CD4-positive, alpha-beta T cell (primary cell): ENCODE results near the gene CDYL. TPM values are rescaled to one million over a fixed set of nuclear protein-coding genes. Genes with fewer than 3 reads are reported as not detected.

ENCODE experiments used
- ATAC-seq: fragments of 200-7000 bp; cut with Tn5 transposase; one replicate; pipeline ENCODE4 v1.10.0; 2022; ENCODE audit warnings: mild to moderate bottlenecking; ENCODE audit not compliant: poor library complexity
- CTCF ChIA-PET: fragments of 350-600 bp; sonication (Branson Sonifier 250); formaldehyde crosslinking; loops from one replicate; lab custom pipeline; 2021; ENCODE audit warnings: antibody characterized with exemption, inconsistent platforms; lab: Charles Lee
- POLR2A ChIA-PET: fragments of 350-600 bp; sonication (Branson Sonifier 250); formaldehyde crosslinking; loops from one replicate; lab custom pipeline; 2021; ENCODE audit warnings: antibody characterized with exemption, inconsistent platforms; lab: Charles Lee
- DNase-seq, 14 experiments: peaks; one replicate each; pipeline ENCODE4 v3.0.0-alpha.2; 2013 to 2020; ENCODE audit warnings: mixed read lengths in 2 of 14
- H3K27ac ChIP-seq, 2 donors: one replicate each; pipeline versions ENCODE4 v1.5.1 to v1.7.0; 2013; ENCODE audit warnings: low read length in 2 of 2, low read depth in 1 of 2, mild to moderate bottlenecking in 1 of 2
- H3K27me3 ChIP-seq, 2 experiments: 1 replicate in 1 of 2; 2 replicates in 1 of 2; pipeline versions ENCODE4 v1.6.1 to v1.7.0; 2013; ENCODE audit warnings: low read length in 2 of 2, control low read depth in 1 of 2, mild to moderate bottlenecking in 1 of 2, moderate library complexity in 1 of 2; ENCODE audit not compliant: insufficient read depth in 2 of 2, control insufficient read depth in 1 of 2
- H3K36me3 ChIP-seq: one replicate; pipeline ENCODE4 v1.6.1; 2013; ENCODE audit warnings: low read length, control low read depth; ENCODE audit not compliant: insufficient read depth
- H3K4me1 ChIP-seq: one replicate; pipeline ENCODE4 v1.6.1; 2013; ENCODE audit warnings: low read length, control low read depth; ENCODE audit not compliant: insufficient read depth
- H3K4me3 ChIP-seq: one replicate; pipeline ENCODE4 v1.5.1; 2013; ENCODE audit warnings: mild to moderate bottlenecking, low read length, moderate library complexity
- H3K9me3 ChIP-seq, 2 experiments: 1 replicate in 1 of 2; 2 replicates in 1 of 2; pipeline versions ENCODE4 v1.6.1 to v1.7.0; 2013; ENCODE audit warnings: low read length in 2 of 2, mild to moderate bottlenecking in 2 of 2, control low read depth in 1 of 2, moderate library complexity in 1 of 2; ENCODE audit not compliant: control insufficient read depth in 1 of 2, insufficient read depth in 1 of 2
- H3K27ac Mint-ChIP-seq: one replicate; pipeline ENCODE4 v1.8.0; 2020; ENCODE audit warnings: mixed read lengths
- H3K27me3 Mint-ChIP-seq: one replicate; pipeline ENCODE4 v1.8.0; 2021; ENCODE audit warnings: mixed read lengths
- H3K36me3 Mint-ChIP-seq: one replicate; pipeline ENCODE4 v1.8.0; 2021; ENCODE audit warnings: low read depth, mixed read lengths
- H3K4me1 Mint-ChIP-seq: one replicate; pipeline ENCODE4 v1.8.0; 2021; ENCODE audit warnings: low read depth, mixed read lengths
- H3K4me3 Mint-ChIP-seq: one replicate; pipeline ENCODE4 v1.8.0; 2020; ENCODE audit warnings: mild to moderate bottlenecking, mixed read lengths
- H3K9me3 Mint-ChIP-seq: one replicate; pipeline ENCODE4 v1.8.0; 2020; ENCODE audit warnings: mixed read lengths
- CTCF ChIP-seq: fragments of 200-600 bp; IDR thresholded peaks from one replicate; pipeline ENCODE4 v1.8.0; 2022; ENCODE audit warnings: antibody characterized with exemption, mild to moderate bottlenecking
- intact Hi-C, 2 experiments: fragments of 100-400 bp; cut with DNase I in 1 of 2; cut with micrococcal nuclease in 1 of 2; formaldehyde crosslinking; loops; one replicate each; pipeline versions ENCODE4 v1.15.1 to v1.9.0; 2023 to 2025; cut with DNase I, micrococcal nuclease
- total RNA-seq, 174 experiments: library from RNA in 2 of 174; stranded (reverse) in 2 of 174; gene quantifications; one replicate each; pipeline ENCODE4 v1.2.3 and lab custom pipeline; 2021 to 2026

The CDYL gene
- total RNA-seq, 2 experiments from 2014 or later, result 23.8 to 23.9 TPM

- Histone ChIP-seq H3K4me1 (peaks cover 2% of the 10 kb centered on the region), H3K9me3 (peaks cover 0 to 3% of the 10 kb centered on the region in 2 experiments), H3K27ac (no peak overlapping the region), H3K27me3 (no peaks in the 10 kb centered on the region), H3K4me3 (no peak overlapping the region), H3K36me3 (no peaks in the 10 kb centered on the region)
- H3K9me3 Mint-ChIP-seq, result peaks cover 8% of the 10 kb centered on the region
- H3K27ac Mint-ChIP-seq, result no peak overlapping the region
- H3K4me1 Mint-ChIP-seq, result peaks cover 61% of the 10 kb centered on the region
- no peak for ATAC-seq
- no peak for TF ChIP-seq CTCF
- no peak for DNase-seq
- no peaks in the 10 kb centered on the region for H3K27me3 Mint-ChIP-seq
- POLR2A ChIA-PET, result no interaction called here
- peaks cover 42% of the 10 kb centered on the region for H3K36me3 Mint-ChIP-seq
- CTCF ChIA-PET, result no interaction called here
- H3K4me3 Mint-ChIP-seq, result no peak overlapping the region
- intact Hi-C loops, result no loop called here
These were observed 97.7 kb downstream of the CDYL start for GRCh38 chr6:4873928-4874327.

- no peak overlapping the region for H3K4me3 ChIP-seq
- ChIA-PET CTCF (no interaction called here), POLR2A (no interaction called here)
- intact Hi-C loops, result no loop called here
- no peak for ATAC-seq
- peaks cover 72% of the 10 kb centered on the region for H3K4me1 Mint-ChIP-seq
- H3K27ac Mint-ChIP-seq, result no peak overlapping the region
- peaks cover 13% of the 10 kb centered on the region for H3K36me3 Mint-ChIP-seq
- H3K27me3 Mint-ChIP-seq, result no peaks in the 10 kb centered on the region
- no peak for DNase-seq
- H3K9me3 Mint-ChIP-seq, result no peaks in the 10 kb centered on the region
- TF ChIP-seq CTCF, result no peak
- H3K4me3 Mint-ChIP-seq, result no peak overlapping the region
- H3K27ac ChIP-seq, result no peak overlapping the region
- H3K27me3 ChIP-seq, result no peaks in the 10 kb centered on the region
- no peaks in the 10 kb centered on the region for H3K36me3 ChIP-seq
- no peaks in the 10 kb centered on the region for H3K9me3 ChIP-seq
- peaks cover 9% of the 10 kb centered on the region for H3K4me1 ChIP-seq
These were observed 103.6 kb downstream of the CDYL start for GRCh38 chr6:4879741-4880275.

DNA sequence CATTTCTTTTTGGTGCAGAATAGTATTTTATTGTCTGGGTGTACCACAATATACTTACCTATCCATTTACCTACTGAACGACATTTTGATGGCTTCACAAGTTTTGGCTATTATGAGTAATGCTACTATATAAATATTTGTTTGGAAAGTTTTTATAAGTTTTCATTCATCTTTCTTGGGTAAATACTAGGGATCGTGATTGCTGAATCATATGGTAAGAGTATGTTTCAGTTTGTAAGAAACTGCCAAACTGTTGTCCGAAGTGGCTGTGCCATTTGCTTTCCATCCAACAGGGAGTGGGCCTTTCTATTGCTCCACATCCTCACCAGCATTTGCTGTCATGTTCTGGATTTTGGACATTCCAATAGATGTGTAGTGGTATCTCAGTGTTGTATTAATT lies 104.2 kb downstream of the CDYL start:
- Mint-ChIP-seq H3K27ac (no peak overlapping the region), H3K4me1 (peaks cover 73% of the 10 kb centered on the region), H3K27me3 (no peaks in the 10 kb centered on the region), H3K36me3 (peaks cover 10% of the 10 kb centered on the region), H3K9me3 (no peaks in the 10 kb centered on the region), H3K4me3 (no peak overlapping the region)
- no peak for TF ChIP-seq CTCF
- intact Hi-C loops, result no loop called here
- H3K27me3 ChIP-seq, result no peaks in the 10 kb centered on the region
- H3K36me3 ChIP-seq, result no peaks in the 10 kb centered on the region
- ATAC-seq (no peak), DNase-seq (no peak)
- H3K4me1 ChIP-seq, result peaks cover 9% of the 10 kb centered on the region
- CTCF ChIA-PET, result no interaction called here
- H3K4me3 ChIP-seq, result no peak overlapping the region
- POLR2A ChIA-PET, result no interaction called here
- no peaks in the 10 kb centered on the region for H3K9me3 ChIP-seq
- H3K27ac ChIP-seq, result no peak overlapping the region
